HepG2 (cell line): ENCODE measurements around the gene LYPD8. TPM values are rescaled to one million over a fixed set of nuclear protein-coding genes. Genes with fewer than 3 reads are reported as not detected.

ENCODE experiments used
- ATAC-seq: fragments of 200-7000 bp; cut with Tn5 transposase; 3 replicates; pipeline ENCODE4 v1.9.1; 2020; ENCODE audit warnings: mild to moderate bottlenecking, moderate library complexity
- BruUV-seq: library from RNA; stranded (reverse); fragments of 400-500 nt; replicated peaks from 2 replicates; lab custom pipeline; 2021; lab: Mats Ljungman, UMichigan
- CTCF ChIA-PET: fragments of 300-600 bp; formaldehyde crosslinking; extraction: SDS; loops from one replicate; lab custom pipeline; 2021; ENCODE audit warnings: low total read pairs, inconsistent platforms, low intra/inter-chr PET ratio; lab: Yijun Ruan, JAX
- POLR2A ChIA-PET: fragments of 350-600 bp; sonication (Branson Sonifier 250); formaldehyde crosslinking; loops from one replicate; lab custom pipeline; 2020; ENCODE audit warnings: antibody characterized with exemption, inconsistent platforms; lab: Yijun Ruan, JAX
- DNase-seq: peaks from one replicate; pipeline ENCODE4 v3.0.0-alpha.2; 2015; ENCODE audit warnings: low spot score
- FAIRE-seq: peaks from 3 replicates; lab custom pipeline; 2011; peaks lifted over from hg19 to GRCh38; lab: Jason Lieb, UNC
- H2AFZ ChIP-seq: one replicate; pipeline ENCODE4 v1.6.1; 2011; ENCODE audit warnings: low read length, inconsistent platforms
- H3K27ac ChIP-seq: fragments of 300-600 bp; 3 replicates; pipeline ENCODE4 v1.8.0; 2011; ENCODE audit warnings: mixed run types, mild to moderate bottlenecking, mixed read lengths, low read length, inconsistent platforms; ENCODE audit not compliant: insufficient read depth; ENCODE audit errors: extremely low read length
- H3K27me3 ChIP-seq, 2 experiments: fragments of 200-600 bp in 1 of 2; 2 replicates in 1 of 2; 3 replicates in 1 of 2; pipeline versions ENCODE4 v1.6.0 to v1.8.0; 2011; ENCODE audit warnings: low read length in 2 of 2, mild to moderate bottlenecking in 2 of 2, moderate library complexity in 2 of 2, inconsistent platforms in 1 of 2; ENCODE audit not compliant: insufficient read depth in 2 of 2, control insufficient read depth in 1 of 2
- H3K36me3 ChIP-seq, 2 experiments: fragments of 200-600 bp in 1 of 2; replicated peaks in 1 of 2; 2 replicates in 1 of 2; 3 replicates in 1 of 2; pipeline versions ENCODE4 v1.5.1 to v1.8.0; 2011; ENCODE audit warnings: low read length in 2 of 2, inconsistent platforms in 1 of 2; ENCODE audit not compliant: insufficient read depth in 2 of 2, control insufficient read depth in 1 of 2
- H3K4me1 ChIP-seq: 2 replicates; pipeline ENCODE4 v1.5.1; 2012; ENCODE audit warnings: low read length, inconsistent platforms; ENCODE audit not compliant: insufficient read depth
- H3K4me2 ChIP-seq: 2 replicates; pipeline ENCODE4 v1.6.0; 2011; ENCODE audit warnings: low read depth, low read length, inconsistent platforms
- H3K4me3 ChIP-seq, 3 experiments: fragments of 200-600 bp in 1 of 3; sonication (generic), shearing (Covaris generic) in 1 of 3; replicated peaks in 1 of 3; 2 replicates each; pipeline ENCODE4 v1.5.1; 2011 to 2016; ENCODE audit warnings: low read length in 3 of 3, inconsistent platforms in 2 of 3, low read depth in 2 of 3, mild to moderate bottlenecking in 2 of 3, control low read depth in 1 of 3, mixed read lengths in 1 of 3; ENCODE audit not compliant: insufficient read depth in 1 of 3
- H3K79me2 ChIP-seq: one replicate; pipeline ENCODE4 v1.6.1; 2011; ENCODE audit warnings: low read length, inconsistent platforms; ENCODE audit not compliant: insufficient read depth
- H3K9ac ChIP-seq: 2 replicates; pipeline ENCODE4 v1.6.0; 2011; ENCODE audit warnings: mild to moderate bottlenecking, low read depth, low read length, inconsistent platforms; ENCODE audit not compliant: insufficient read depth
- H3K9me3 ChIP-seq: 2 replicates; pipeline ENCODE4 v1.5.1; 2012; ENCODE audit warnings: mild to moderate bottlenecking, low read length
- H4K20me1 ChIP-seq: 2 replicates; pipeline ENCODE4 v1.6.0; 2011; ENCODE audit warnings: inconsistent platforms, mild to moderate bottlenecking, low read length, moderate library complexity; ENCODE audit not compliant: insufficient read depth
- ARNTL ChIP-seq: sonication (generic); formaldehyde crosslinking; IDR thresholded peaks from 2 replicates; pipeline ENCODE4 v1.4.0; 2020; ENCODE audit warnings: mild to moderate bottlenecking, missing genetic modification reagents
- HOXD1 ChIP-seq: sonication (generic); formaldehyde crosslinking; IDR thresholded peaks from 2 replicates; pipeline ENCODE4 v1.5.0; 2020; ENCODE audit warnings: missing genetic modification reagents
- NFIC ChIP-seq: IDR thresholded peaks from 2 replicates; pipeline ENCODE4 v1.6.1; 2012; ENCODE audit warnings: mild to moderate bottlenecking, low read length, inconsistent platforms
- PAF1 ChIP-seq: IDR thresholded peaks from 2 replicates; pipeline ENCODE4 v1.6.1; 2016; ENCODE audit warnings: missing genetic modification reagents, missing compliant biosample characterization
- SRF ChIP-seq: IDR thresholded peaks from 2 replicates; pipeline ENCODE4 v1.6.1; 2011; ENCODE audit warnings: mild to moderate bottlenecking, low read depth, low read length, moderate library complexity
- TCF7L2 ChIP-seq: IDR thresholded peaks from 2 replicates; pipeline ENCODE4 v1.6.1; 2011; ENCODE audit warnings: mild to moderate bottlenecking, low read depth, low read length, moderate library complexity
- ZSCAN21 ChIP-seq: sonication (generic); formaldehyde crosslinking; IDR thresholded peaks from 2 replicates; pipeline ENCODE4 v1.8.0; 2022; ENCODE audit warnings: mild to moderate bottlenecking, missing genetic modification reagents, moderate library complexity, borderline replicate concordance
- WGBS: methylation state at CpG from one replicate; pipeline ENCODE4 v1.1.6; 2017; ENCODE audit warnings: low lambda C conversion rate; 5-methylcytosine and 5-hydroxymethylcytosine counted together
- in situ Hi-C: cut with HindIII; loops from 2 replicates; pipeline ENCODE4 v1.10.0; 2017; ENCODE audit warnings: low pct_unique_long_range_greater_than_20kb; ENCODE audit not compliant: extremely low pct_ligation_motif_present
- intact Hi-C: fragments of 100-400 bp; cut with micrococcal nuclease; formaldehyde crosslinking; loops from one replicate; pipeline ENCODE4 v1.10.0; 2022; ENCODE audit not compliant: unreplicated experiment
- polyA plus RNA-seq, 8 experiments: library from polyadenylated mRNA; depleted of rRNA in 3 of 8; stranded (reverse) in 7 of 8; unstranded in 1 of 8; fragments of >200 nt; fragmentation: Illumina TruSeq in 4 of 8; extraction: Trizol in 4 of 8; gene quantifications; 2 replicates each; pipeline versions ENCODE4 v1.2.1 to v1.2.3, GENCODE V29; 2011 to 2016; ENCODE audit warnings: low read depth in 4 of 8, missing spikeins in 1 of 8, mixed read lengths in 1 of 8; ENCODE audit not compliant: insufficient read depth in 1 of 8
- total RNA-seq, 5 experiments: library from RNA; depleted of rRNA; stranded (reverse); fragments of >200 nt; fragmentation: Illumina TruSeq; extraction: Trizol; gene quantifications; 2 replicates each; pipeline ENCODE4 v1.2.3, GENCODE V29; 2016; ENCODE audit warnings: low read depth in 1 of 5
- TF ChIP-seq, protein P1 (sequence below): sonication (generic); formaldehyde crosslinking; IDR thresholded peaks from 2 replicates; pipeline ENCODE4 v1.8.0; 2022; ENCODE audit warnings: missing genetic modification reagents, mild to moderate bottlenecking, moderate library complexity, borderline replicate concordance
- TF ChIP-seq, protein P2 (sequence below): sonication (generic); formaldehyde crosslinking; IDR thresholded peaks from 2 replicates; pipeline ENCODE4 v1.8.0; 2022; ENCODE audit warnings: missing genetic modification reagents, low read depth, mild to moderate bottlenecking, borderline replicate concordance
- TF ChIP-seq, protein P3 (sequence below): sonication (generic); formaldehyde crosslinking; IDR thresholded peaks from 2 replicates; pipeline ENCODE4 v1.9.0; 2021; ENCODE audit warnings: missing genetic modification reagents, mild to moderate bottlenecking, borderline replicate concordance
- TF ChIP-seq, protein P4 (sequence below): sonication (generic); formaldehyde crosslinking; IDR thresholded peaks from 2 replicates; pipeline ENCODE4; 2020; ENCODE audit warnings: missing genetic modification reagents, mild to moderate bottlenecking, borderline replicate concordance

The LYPD8 gene
- total and polyA plus RNA-seq, 2 of the 13 experiments (the other 11 are each of a cell fraction or from before 2014, with no cell fraction given) = not detected

DNA sequence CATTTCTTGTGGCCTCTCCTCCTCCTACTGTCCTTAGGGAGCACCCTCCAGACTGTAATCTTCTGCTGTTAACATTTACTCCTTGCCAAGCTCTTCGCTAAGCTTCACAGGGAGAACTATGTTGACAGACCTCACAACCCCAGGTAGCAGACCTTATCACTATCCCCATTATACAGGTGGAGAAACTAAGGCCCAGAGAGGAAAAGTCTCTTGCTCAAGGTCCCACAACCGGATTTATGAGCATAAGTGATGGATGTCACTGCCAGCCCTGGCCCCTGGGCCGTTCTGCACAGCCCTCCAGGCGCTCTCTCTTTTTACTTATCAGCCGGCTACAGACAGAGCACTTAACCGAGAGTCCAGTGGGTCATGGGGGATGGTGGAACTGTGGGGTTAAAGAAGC is 18.1 kb downstream of the LYPD8 start:
- BruUV-seq = no TSS peak

GRCh38 chr1:248736977-248737376 is 18.6 kb downstream of the LYPD8 start:
- Histone ChIP-seq H3K27ac (no peak overlapping the region), H3K4me1 (0 out of 2 replicates have a peak, but pooled peaks cover 7% of the 10 kb centered on the region), H3K79me2 (no peaks in the 10 kb centered on the region), H3K36me3 (no peaks in the 10 kb centered on the region), H3K27me3 (no peaks in the 10 kb centered on the region; a peak in 1 of 5 replicates), H3K4me2 (no peak overlapping the region), H2AFZ (no peak overlapping the region), H4K20me1 (no peaks in the 10 kb centered on the region), H3K9me3 (peaks cover 5% of the 10 kb centered on the region), H3K4me3 (no peak overlapping the region), H3K9ac (no peak overlapping the region)
- ChIA-PET CTCF (no interaction called here), POLR2A (no interaction called here)
- no TSS peak for BruUV-seq
- FAIRE-seq = no peak
- 0% methylated on average over 4 of the region's 4 CpGs for WGBS
- no peak for DNase-seq
- no peak for ATAC-seq
- intact Hi-C loops = no loop called here
- in situ Hi-C loops = no loop called here
- TF ChIP-seq, protein P1, sequence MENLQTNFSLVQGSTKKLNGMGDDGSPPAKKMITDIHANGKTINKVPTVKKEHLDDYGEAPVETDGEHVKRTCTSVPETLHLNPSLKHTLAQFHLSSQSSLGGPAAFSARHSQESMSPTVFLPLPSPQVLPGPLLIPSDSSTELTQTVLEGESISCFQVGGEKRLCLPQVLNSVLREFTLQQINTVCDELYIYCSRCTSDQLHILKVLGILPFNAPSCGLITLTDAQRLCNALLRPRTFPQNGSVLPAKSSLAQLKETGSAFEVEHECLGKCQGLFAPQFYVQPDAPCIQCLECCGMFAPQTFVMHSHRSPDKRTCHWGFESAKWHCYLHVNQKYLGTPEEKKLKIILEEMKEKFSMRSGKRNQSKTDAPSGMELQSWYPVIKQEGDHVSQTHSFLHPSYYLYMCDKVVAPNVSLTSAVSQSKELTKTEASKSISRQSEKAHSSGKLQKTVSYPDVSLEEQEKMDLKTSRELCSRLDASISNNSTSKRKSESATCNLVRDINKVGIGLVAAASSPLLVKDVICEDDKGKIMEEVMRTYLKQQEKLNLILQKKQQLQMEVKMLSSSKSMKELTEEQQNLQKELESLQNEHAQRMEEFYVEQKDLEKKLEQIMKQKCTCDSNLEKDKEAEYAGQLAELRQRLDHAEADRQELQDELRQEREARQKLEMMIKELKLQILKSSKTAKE = no peak
- TF ChIP-seq SRF (no peak), ZSCAN21 (no peak), TCF7L2 (no peak), ARNTL (no peak), HOXD1 (CRISPR knock-in tag) (no peak)
- TF ChIP-seq, protein P2, sequence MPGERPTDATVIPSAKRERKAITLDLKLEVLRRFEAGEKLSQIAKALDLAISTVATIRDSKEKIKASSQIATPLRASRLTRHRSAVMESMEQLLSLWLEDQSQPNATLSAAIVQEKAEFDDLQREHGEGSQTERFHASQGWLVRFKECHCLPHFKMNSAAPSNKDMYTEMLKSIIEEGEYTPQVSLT (CRISPR knock-in tag) = no peak
- TF ChIP-seq, protein P3, sequence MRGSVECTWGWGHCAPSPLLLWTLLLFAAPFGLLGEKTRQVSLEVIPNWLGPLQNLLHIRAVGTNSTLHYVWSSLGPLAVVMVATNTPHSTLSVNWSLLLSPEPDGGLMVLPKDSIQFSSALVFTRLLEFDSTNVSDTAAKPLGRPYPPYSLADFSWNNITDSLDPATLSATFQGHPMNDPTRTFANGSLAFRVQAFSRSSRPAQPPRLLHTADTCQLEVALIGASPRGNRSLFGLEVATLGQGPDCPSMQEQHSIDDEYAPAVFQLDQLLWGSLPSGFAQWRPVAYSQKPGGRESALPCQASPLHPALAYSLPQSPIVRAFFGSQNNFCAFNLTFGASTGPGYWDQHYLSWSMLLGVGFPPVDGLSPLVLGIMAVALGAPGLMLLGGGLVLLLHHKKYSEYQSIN (CRISPR knock-in tag) = no peak

More for the DNA sequence above, 18.1 kb downstream of the LYPD8 start:
- TF ChIP-seq, protein P4, sequence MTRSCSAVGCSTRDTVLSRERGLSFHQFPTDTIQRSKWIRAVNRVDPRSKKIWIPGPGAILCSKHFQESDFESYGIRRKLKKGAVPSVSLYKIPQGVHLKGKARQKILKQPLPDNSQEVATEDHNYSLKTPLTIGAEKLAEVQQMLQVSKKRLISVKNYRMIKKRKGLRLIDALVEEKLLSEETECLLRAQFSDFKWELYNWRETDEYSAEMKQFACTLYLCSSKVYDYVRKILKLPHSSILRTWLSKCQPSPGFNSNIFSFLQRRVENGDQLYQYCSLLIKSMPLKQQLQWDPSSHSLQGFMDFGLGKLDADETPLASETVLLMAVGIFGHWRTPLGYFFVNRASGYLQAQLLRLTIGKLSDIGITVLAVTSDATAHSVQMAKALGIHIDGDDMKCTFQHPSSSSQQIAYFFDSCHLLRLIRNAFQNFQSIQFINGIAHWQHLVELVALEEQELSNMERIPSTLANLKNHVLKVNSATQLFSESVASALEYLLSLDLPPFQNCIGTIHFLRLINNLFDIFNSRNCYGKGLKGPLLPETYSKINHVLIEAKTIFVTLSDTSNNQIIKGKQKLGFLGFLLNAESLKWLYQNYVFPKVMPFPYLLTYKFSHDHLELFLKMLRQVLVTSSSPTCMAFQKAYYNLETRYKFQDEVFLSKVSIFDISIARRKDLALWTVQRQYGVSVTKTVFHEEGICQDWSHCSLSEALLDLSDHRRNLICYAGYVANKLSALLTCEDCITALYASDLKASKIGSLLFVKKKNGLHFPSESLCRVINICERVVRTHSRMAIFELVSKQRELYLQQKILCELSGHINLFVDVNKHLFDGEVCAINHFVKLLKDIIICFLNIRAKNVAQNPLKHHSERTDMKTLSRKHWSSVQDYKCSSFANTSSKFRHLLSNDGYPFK = no peak
- TF ChIP-seq PAF1 = no peak
- TF ChIP-seq NFIC = no peak
- intact Hi-C loops = no loop called here
- Histone ChIP-seq H3K36me3 (no peaks in the 10 kb centered on the region), H3K4me1 (0 out of 2 replicates have a peak, but pooled peaks cover 7% of the 10 kb centered on the region), H3K27ac (no peak overlapping the region), H3K4me2 (no peak overlapping the region), H4K20me1 (no peaks in the 10 kb centered on the region), H3K9ac (no peak overlapping the region), H3K9me3 (peaks cover 5% of the 10 kb centered on the region), H3K27me3 (no peaks in the 10 kb centered on the region; a peak in 1 of 5 replicates), H3K4me3 (no peak overlapping the region), H2AFZ (no peak overlapping the region), H3K79me2 (no peaks in the 10 kb centered on the region)
- WGBS = 32% methylated on average over 3 of the region's 6 CpGs
- ATAC-seq (no peak), FAIRE-seq (no peak), DNase-seq (no peak)
- CTCF ChIA-PET = no interaction called here
- POLR2A ChIA-PET = no interaction called here
- in situ Hi-C loops = no loop called here
